Epithelial cell of prostate (primary cell): ENCODE data around the gene MTFMT.

ENCODE experiments used
- DNase-seq: peaks from one replicate; pipeline ENCODE4 v3.0.0-alpha.2; 2011; ENCODE audit warnings: low read depth, low spot score
- H3K27ac ChIP-seq: fragments of 450-650 bp; 2 replicates; pipeline ENCODE4 v1.5.1; 2017; ENCODE audit warnings: mild to moderate bottlenecking

The MTFMT gene

DNA sequence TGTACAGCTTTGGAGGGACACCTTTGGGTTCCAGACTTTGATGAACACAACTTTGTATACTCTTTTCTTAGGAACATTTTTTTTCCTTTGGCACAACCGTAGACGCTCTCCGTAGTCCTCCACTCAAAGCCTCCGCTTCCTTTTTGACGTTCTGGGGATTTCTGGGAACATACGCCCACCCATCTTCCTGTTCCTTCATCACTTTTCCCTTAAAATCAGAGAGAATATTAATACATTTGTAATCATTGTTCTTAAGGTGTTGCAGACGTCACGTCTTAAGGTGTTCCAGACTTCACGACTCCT, 39.3 kb downstream of the MTFMT start:
- DNase-seq: no peak

DNA sequence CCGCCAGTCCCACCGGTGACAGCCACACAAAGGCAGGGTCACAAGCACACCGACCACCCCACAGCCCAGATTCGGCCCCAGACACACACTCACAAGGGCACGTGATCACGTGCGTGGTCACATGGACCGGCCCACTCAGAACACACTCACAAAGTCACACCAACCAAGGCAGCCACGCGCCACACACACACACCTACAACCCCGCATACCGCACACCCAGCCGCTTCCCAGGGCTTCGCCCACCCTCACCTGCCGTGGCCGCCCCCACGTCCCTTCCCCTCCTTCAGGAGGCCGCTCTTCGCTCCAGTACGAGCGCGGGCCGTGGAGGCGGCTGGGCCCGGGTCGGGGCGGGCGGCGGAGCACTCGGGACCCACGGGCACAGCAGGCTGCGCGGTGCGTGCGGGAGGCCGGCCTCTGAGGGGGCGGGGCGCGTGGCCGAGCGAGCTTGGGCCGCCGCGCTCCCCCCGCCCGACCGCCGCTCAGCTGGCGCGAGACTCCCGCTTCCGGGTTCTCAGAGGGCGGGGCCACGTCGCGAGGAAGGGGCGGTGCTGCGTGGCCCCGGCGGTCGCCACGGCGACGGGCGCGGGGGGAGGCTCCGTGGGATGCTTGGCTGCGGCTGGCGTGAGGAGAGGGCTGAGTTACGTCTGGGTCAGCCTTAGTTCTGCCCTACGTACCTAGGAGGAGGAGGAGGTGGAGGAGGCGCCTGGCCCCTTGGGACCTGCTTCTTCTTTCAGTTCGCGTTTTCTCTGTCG, 39.8 kb downstream of the MTFMT start, which contains the start of gene SPG21:
SPG21 (minus strand) TSS at position 499 of the 752 bp plus-strand sequence. CDS start 6,345 bp downstream, outside the sequence.
- H3K27ac ChIP-seq: peak within 1 kb of the TSS; percentile 62
- no peak for DNase-seq

More for the DNA sequence above, 39.3 kb downstream of the MTFMT start:
- H3K27ac ChIP-seq: peak overlapping the region; percentile 62

DNA sequence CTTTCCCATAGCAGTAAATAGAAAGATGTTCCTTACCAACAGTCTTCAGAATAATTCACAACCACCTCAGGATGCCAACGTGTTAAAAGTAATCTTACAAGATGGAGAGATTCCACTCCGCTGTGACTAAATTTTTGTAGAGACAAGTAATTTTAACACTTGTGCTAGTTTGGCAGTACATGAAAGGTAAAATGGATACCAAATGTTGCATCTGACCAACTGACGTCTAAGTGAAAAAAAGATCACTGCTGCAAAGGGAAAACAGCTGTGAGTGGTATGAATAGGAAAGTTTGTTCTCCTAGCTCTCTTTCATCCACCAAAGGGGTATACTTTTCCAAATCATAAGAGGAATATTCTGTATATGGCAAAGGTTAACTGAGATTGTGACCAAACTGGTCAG, 42.3 kb downstream of the MTFMT start:
- no peak overlapping the region for H3K27ac ChIP-seq

DNA sequence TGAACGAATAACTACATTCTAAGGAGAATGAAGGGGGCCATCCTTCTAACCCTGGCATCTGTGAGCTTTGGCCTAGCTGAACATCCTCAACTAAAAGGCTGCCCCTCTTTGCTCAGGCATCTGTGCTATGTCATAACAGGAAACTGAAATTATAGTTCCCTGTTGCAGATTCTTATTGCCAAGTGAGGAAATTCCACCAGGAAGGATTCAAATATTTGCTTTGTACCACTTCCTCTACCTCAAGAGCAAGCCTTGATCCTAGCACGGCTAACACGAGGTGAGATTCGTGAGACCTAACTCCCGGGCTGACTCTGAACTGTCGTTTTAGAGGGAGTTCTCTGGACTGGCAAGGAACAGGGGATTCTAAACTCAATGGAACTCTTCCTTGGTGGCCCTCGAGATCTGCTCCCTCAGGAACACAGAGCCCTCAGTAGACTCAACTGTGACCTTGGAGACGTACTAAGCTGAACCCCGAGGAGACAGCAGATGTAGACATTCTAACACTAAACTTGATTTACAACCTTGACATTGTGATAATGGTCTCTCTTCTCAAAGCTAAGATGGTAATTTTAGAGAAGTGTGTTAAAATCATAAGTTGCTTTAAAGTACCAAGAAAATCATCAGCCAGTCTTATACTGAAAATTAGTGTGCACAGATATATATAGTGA, 43.9 kb downstream of the MTFMT start:
- peak overlapping the region; percentile 47 for H3K27ac ChIP-seq
- no peak for DNase-seq

More for the DNA sequence above, 42.3 kb downstream of the MTFMT start:
- no peak for DNase-seq

DNA sequence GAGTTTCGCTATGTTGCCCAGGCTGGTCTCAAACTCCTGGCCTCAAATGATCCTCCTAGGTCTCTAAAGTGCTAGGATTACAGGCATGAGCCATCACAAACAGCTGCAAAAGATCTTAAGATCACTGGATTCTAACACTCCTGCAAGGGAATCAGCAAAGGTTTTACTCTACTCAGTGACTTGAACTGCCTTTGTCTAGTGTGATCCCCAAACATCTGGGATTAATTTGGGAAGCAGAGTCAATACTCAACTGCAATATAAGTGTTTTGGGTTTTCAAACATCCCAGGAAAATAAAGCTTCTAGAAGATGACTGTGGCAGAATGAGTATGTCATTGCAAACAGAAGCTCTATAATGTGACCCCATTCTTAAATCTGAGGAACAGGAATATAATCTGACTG, 47.0 kb downstream of the MTFMT start:
- no peak for DNase-seq
- no peak overlapping the region for H3K27ac ChIP-seq

DNA sequence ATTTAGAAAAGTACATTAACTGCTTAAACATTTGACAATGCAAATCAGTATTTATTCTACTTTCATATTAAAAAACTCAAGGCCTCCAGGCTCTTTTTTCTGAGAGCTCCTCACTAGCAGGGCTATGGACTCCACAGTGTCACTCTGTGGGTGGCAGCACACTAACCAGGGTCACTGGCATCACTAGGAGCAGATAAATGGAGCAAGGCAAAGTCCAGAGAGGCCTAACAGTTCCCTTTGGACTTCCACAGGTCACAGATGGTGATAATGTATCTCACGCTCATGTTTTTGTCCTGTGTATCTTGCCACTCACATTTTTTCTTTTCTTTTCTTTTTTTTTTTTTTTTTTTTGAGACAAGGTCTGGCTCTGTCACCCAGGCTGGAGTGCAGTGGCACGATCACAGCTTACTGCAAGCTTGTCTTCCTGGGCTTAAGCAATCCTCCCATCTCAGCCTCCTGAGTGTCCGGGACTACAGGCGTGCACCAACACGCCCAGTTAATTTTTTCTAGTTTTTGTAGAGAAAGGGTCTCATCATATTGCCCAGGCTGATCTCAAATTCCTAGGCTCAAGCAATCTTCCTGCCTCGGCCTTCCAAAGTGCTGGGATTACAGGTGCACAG, 47.5 kb downstream of the MTFMT start:
- DNase-seq: no peak
- H3K27ac ChIP-seq: no peak overlapping the region

DNA sequence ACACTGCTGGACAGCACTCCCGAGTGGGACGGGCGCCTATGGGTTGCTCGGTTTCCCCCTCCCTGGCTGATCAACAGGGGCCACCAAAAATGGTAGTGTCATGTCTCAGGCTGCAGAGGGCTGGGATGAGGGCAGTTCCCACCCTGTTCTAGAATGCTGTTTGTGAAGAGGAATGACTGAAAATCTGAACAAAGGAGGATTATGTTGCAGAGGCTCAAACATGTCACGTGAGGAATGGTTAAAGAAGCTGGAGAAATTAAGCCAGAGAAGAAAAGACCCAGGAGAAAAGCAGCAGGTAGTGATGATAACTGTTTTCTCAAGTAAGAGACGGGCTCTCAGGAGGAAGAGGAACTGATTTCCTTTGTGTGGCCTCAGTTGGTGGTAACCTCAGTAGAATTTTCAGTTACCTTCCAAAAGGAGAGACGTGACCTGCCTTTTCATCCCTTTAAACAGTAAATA, 50.2 kb downstream of the MTFMT start:
- DNase-seq: no peak
- no peak overlapping the region for H3K27ac ChIP-seq

DNA sequence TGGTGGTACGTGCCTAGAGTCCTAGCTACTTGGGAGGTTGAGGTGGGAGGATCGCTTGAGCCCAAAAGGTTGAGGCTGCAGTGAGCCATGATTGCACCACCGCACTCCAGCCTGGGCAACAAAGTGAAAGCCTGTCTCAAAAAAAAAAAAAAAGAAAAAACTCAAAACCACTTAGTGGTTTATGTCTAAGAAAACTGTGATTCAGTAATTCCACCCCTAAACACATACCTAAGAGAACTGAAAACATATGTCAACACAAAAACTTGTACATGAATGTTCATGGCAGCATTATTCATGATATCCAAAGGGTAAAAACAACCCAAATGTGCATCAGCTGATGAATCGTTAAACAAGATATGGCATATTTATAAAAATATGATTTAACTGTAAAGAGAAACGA, 54.0 kb downstream of the MTFMT start:
- no peak overlapping the region for H3K27ac ChIP-seq
- DNase-seq: no peak

DNA sequence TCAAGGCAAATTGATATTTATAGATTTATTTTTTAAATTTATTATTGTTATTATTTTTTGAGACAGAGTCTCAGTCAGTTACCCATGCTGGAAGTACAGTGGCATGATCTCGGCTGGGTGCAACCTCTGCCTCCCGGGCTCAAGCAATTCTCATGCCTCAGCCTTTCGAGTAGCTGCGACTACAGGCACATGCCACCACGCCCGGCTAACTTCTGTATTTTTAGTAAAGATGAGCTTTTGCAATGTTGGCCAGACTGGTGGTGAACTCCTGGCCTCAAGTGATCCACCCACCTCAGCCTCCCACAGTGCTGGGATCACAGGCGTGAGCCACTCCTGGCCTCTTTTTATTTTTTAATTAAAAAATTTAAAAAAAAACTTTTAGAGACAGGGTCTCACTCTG, 58.7 kb downstream of the MTFMT start:
- H3K27ac ChIP-seq: no peak overlapping the region
- DNase-seq: no peak

DNA sequence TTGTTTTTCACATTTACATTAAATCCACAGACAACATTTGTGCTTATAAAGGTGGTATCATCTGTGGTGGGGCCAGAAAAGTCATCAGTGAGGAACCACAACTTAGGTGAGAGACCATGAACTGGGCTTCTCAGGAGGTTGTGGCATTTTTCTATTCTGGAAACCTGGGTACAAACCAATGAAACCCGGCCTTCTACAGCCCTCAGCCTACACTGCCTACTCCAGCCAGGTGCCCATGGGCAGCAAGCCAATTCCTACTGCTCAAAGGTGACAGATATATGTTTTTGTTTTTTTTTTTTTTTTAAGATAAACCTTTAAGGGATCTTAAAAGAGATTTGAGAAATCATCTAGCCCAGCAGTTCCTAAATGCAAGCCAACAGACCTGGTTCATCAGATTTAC, 60.0 kb downstream of the MTFMT start:
- H3K27ac ChIP-seq: no peak overlapping the region
- no peak for DNase-seq

DNA sequence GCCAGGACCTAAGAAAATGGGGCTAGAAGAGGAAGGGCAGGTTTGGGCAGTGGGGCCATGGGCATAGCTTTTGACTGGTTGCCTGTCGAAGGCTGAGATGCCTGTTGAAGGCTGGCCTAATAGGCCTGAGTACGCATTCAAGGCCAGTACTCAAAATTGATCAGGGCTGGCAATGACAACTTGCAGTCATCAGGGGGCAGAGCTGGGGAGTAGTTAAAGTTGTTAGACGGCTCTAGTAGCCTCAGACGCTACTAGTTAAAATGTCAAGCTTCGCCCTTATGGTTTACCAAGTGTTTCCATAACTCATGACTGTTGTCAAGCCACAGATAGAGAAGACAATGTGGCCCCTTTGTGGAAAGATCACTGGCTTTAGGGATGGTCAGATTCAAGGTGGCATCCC, 68.4 kb downstream of the MTFMT start:
- no peak overlapping the region for H3K27ac ChIP-seq
- no peak for DNase-seq

DNA sequence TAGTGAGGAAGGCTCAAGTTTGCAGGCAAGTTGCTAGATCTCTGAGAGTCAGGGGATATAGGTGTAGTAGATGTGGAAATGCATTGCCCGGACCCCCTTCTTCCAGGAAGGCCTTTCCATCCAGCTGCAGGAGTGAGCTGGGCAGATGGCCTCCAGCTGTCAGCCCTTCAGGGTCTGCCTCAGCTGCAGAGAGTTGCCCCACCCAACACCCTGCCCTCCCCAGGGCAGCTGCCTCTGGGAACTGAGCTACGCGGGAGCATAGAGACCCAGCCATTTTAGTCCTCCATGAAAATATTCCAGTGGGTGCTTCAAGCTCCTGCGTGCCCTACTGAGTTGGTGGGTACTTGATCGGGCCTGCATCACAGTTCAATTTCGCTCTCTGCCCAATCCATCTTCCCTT, 69.3 kb downstream of the MTFMT start:
- DNase-seq: no peak
- no peak overlapping the region for H3K27ac ChIP-seq

DNA sequence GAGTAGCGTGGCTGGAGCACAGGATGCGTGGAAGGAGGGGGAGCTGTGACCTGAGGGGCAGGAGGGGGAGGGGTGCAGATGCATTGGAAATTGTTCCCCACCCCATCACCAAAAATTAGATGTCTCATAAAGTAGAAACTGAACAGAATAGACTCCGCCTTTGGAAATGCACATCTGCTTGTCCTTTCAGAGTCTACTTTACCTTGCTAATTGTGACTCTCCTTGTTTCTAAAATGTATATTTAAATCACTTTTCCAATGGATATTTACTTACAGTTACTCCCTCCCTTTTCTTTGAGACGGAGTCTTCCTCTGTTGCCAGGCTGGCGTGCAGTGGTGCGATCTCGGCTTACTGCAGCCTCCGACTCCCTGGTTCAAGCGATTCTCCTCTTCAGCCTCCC, 70.3 kb downstream of the MTFMT start:
- no peak for DNase-seq
- no peak overlapping the region for H3K27ac ChIP-seq

DNA sequence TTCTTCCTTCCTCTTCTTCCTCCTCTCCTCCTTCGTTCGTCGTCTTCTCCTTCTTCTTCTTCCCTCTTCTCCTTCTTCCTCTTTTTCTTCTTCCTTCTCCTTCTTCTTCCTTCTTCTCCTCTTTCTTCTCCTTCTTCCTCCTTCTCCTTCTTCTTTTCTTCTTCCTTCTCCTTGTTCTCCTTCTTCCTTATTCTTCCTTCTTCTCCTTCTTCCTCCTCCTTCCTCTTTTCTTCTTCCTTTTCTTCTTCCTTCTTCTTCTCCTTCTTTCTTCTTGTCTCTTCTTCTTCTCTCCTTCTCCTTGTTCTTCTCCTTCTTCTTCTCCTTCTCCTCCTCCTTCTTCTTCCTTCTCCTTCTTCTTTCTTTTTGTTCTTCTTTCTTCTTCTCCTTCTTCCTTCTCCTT, 75.0 kb downstream of the MTFMT start:
- no peak overlapping the region for H3K27ac ChIP-seq
- no peak for DNase-seq

DNA sequence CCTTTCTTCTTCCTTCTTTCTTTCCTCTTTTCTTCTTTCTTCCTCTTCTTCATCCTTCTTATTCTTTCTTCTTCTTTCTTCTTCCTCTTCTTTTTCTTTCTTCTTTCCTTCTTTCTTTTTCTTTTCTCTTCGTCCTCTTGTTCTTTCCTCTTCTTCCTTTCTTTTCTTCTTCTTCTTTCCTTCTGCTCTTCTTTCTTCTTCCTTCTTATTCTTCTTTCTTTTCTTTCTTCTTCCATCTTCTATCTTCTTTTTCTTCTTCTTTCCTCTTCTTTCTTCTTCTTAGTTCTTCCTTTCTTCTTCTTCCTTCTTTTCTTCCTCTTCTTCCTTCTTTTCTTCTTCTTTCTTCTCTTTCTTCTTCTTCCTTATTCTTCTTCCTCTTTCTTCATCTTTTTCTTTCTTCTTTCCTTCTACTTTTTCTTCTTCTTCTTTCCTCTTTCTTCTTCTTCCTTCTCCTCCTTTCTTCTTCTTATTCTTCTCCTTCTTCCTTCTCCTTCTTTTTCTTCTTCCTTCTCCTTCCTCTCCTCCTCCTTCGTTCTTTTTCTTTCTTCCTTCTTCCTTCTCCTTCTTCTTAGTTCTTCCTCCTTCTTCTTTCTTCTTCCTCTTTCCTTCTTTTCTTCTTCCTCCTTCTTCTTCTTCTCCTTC, 77.5 kb downstream of the MTFMT start:
- DNase-seq: no peak
- no peak overlapping the region for H3K27ac ChIP-seq
